Gastrocnemius medialis (tissue), 4 donors: ENCODE results near the gene PIAS1. TPM values are rescaled to one million over a fixed set of nuclear protein-coding genes. Genes with fewer than 3 reads are reported as not detected.

ENCODE experiments used
- ATAC-seq, 2 donors: fragments of 150-250 bp; one replicate each; pipeline ENCODE4 v1.9.1; 2016
- DNase-seq, 2 donors: peaks; one replicate each; pipeline ENCODE4 v3.0.0-alpha.2; 2019
- H3K27ac ChIP-seq, 4 donors: fragments of 200-600 bp; sonication (generic); 1 replicate in 1 of 4; 2 replicates in 3 of 4; pipeline ENCODE4 v1.5.1; 2016 to 2018; ENCODE audit warnings: mild to moderate bottlenecking in 2 of 4, moderate library complexity in 1 of 4
- H3K27me3 ChIP-seq, 3 donors: fragments of 200-600 bp; sonication (generic) in 2 of 3; 1 replicate in 1 of 3; 2 replicates in 2 of 3; pipeline versions ENCODE4 v1.5.1 to v1.6.0; 2016 to 2019; ENCODE audit warnings: mild to moderate bottlenecking in 1 of 3, moderate library complexity in 1 of 3
- H3K36me3 ChIP-seq, 2 donors: fragments of 200-600 bp; sonication (generic) in 1 of 2; one replicate each; pipeline ENCODE4 v1.5.1; 2017 to 2018
- H3K4me1 ChIP-seq, 2 donors: fragments of 200-600 bp; sonication (generic) in 1 of 2; one replicate each; pipeline ENCODE4 v1.5.1; 2016 to 2017; ENCODE audit warnings: mild to moderate bottlenecking in 2 of 2
- H3K4me3 ChIP-seq, 4 donors: fragments of 200-600 bp; sonication (generic) in 3 of 4; 1 replicate in 1 of 4; 2 replicates in 3 of 4; pipeline ENCODE4 v1.5.1; 2016 to 2019; ENCODE audit warnings: mild to moderate bottlenecking in 2 of 4
- H3K9me3 ChIP-seq, 3 donors: fragments of 200-600 bp; sonication (generic) in 2 of 3; 1 replicate in 1 of 3; 2 replicates in 2 of 3; pipeline ENCODE4 v1.5.1; 2016 to 2019
- POLR2A ChIP-seq, 2 donors: fragments of 450-650 bp; IDR thresholded peaks; one replicate each; pipeline ENCODE4 v1.6.1; 2017; ENCODE audit warnings: antibody characterized with exemption in 2 of 2, mild to moderate bottlenecking in 2 of 2, moderate library complexity in 2 of 2
- in situ Hi-C, 4 donors: fragments of 200-750 bp; cut with MboI; loops; one replicate each; pipeline versions ENCODE4 v1.15.0 to v1.8.0; 2017; ENCODE audit warnings: low sequenced_read_pairs in 4 of 4
- intact Hi-C: fragments of 100-400 bp; cut with DNase I; formaldehyde crosslinking; loops from one replicate; pipeline ENCODE4 v1.15.1; 2023; ENCODE audit warnings: low total_unique reads
- total RNA-seq, 4 donors: library from RNA; depleted of rRNA; stranded (reverse); fragments of >200 nt; gene quantifications; one replicate each; pipeline versions ENCODE4 v1.1.0 to v1.2.3, GENCODE V29; 2016
- TF ChIP-seq, protein P1 (sequence below), 5 experiments: fragments of 450-650 bp in 3 of 5; fragments of 200-600 bp in 2 of 5; sonication (generic) in 2 of 5; IDR thresholded peaks in 4 of 5; conservative IDR thresholded peaks in 1 of 5; 1 replicate in 4 of 5; 2 replicates in 1 of 5; pipeline ENCODE4 v1.5.1; 2016 to 2019; ENCODE audit warnings: antibody characterized with exemption in 5 of 5, mild to moderate bottlenecking in 3 of 5, moderate library complexity in 3 of 5

PIAS1 gene
- total RNA-seq, 4 donors from 2014 or later: 16.4 to 71.9 (median 23.5) TPM

GRCh38 chr15:68205954-68206539 is 151.9 kb downstream of the PIAS1 start:
- H3K36me3 ChIP-seq: no peaks in the 10 kb centered on the region
- no peak overlapping the region for H3K27ac ChIP-seq
- peak overlapping the region in 2 of 4 donors; percentile 28 to 31 for H3K4me3 ChIP-seq
- in situ Hi-C loops (no loop called here), intact Hi-C loops (no loop called here)
- ATAC-seq (peak in 1 of 2 donors; percentile 28), DNase-seq (peak; percentile 50 to 60)
- H3K27me3 ChIP-seq: no peaks in the 10 kb centered on the region
- H3K4me1 ChIP-seq: peaks cover 31 to 34% of the 10 kb centered on the region in 2 donors
- no peak for TF ChIP-seq POLR2A (IDR thresholded peaks at IDR 0.05)
- TF ChIP-seq, protein P1, sequence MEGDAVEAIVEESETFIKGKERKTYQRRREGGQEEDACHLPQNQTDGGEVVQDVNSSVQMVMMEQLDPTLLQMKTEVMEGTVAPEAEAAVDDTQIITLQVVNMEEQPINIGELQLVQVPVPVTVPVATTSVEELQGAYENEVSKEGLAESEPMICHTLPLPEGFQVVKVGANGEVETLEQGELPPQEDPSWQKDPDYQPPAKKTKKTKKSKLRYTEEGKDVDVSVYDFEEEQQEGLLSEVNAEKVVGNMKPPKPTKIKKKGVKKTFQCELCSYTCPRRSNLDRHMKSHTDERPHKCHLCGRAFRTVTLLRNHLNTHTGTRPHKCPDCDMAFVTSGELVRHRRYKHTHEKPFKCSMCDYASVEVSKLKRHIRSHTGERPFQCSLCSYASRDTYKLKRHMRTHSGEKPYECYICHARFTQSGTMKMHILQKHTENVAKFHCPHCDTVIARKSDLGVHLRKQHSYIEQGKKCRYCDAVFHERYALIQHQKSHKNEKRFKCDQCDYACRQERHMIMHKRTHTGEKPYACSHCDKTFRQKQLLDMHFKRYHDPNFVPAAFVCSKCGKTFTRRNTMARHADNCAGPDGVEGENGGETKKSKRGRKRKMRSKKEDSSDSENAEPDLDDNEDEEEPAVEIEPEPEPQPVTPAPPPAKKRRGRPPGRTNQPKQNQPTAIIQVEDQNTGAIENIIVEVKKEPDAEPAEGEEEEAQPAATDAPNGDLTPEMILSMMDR (IDR thresholded peaks at IDR 0.05 in 4 of 5, conservative IDR thresholded peaks at IDR 0.05 in 1 of 5): no peak
- H3K9me3 ChIP-seq: no peaks in the 10 kb centered on the region

DNA sequence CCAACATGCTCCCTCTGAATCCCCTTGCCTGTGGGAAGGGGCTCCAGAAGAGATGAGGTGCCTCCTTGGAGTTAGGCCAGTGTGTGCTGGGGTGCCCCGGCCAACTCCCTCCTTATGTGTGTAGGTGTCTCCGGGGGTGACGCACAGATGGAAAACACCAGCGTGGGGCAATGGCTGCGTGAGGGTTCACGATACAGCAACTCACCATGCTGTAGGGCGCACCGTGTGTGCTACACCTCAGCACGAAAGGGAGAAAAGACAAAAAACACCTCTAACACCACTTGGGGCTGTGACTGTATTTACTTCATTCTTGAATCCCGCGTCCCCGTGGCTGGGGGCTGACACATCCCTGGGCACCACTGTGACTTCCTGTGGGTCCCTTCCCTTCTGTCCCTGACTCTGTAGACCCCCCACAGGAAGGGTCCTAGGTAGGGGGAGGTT is 152.6 kb downstream of the PIAS1 start:
- no peak for TF ChIP-seq POLR2A (IDR thresholded peaks at IDR 0.05)
- TF ChIP-seq, protein P1 (IDR thresholded peaks at IDR 0.05 in 4 of 5, conservative IDR thresholded peaks at IDR 0.05 in 1 of 5): no peak
- H3K4me3 ChIP-seq: no peak overlapping the region
- H3K4me1 ChIP-seq: peaks cover 31 to 34% of the 10 kb centered on the region in 2 donors
- no peak for DNase-seq
- intact Hi-C loops: no loop called here
- no peaks in the 10 kb centered on the region for H3K9me3 ChIP-seq
- ATAC-seq: no peak
- no peaks in the 10 kb centered on the region for H3K27me3 ChIP-seq
- H3K27ac ChIP-seq: no peak overlapping the region
- H3K36me3 ChIP-seq: no peaks in the 10 kb centered on the region
- in situ Hi-C loops: no loop called here

DNA sequence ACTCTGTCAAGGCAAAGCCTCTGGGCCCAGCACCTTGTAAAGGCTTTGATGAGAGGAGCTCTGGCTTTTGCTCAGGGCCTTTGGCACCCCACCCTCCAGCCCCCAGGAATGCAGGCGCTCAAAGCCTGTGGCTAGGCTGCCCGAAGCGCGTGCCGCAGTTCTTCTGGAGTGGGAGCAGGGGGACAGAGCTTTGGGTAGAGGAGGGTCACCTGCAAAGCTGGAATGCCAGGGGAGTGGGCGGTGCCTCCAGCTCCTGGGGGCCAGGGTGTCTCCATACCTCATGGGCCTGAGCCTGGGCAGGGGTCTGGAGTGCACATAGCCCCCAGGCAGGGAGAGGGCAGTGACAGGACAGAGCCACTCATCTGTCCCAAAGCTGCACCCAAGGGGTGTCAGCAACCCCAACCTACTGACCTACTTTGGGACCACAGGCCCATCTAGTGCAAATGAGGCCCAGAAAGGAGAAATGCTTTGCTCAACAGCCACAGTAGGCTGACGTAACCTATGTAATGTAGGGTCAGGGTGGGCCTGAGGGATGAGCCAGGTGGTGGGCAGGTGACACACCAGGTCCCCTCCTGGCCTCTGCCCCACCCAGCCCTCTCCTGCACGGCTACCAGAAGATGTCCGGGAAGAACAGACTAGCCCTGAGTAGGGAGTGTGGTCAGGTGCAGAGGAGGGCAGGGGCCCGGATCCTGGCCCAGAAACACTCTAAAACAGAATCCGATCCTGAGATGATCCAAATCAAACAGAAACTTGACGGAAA is 153.2 kb downstream of the PIAS1 start:
- Histone ChIP-seq H3K27ac (no peak overlapping the region), H3K9me3 (no peaks in the 10 kb centered on the region), H3K36me3 (no peaks in the 10 kb centered on the region), H3K27me3 (no peaks in the 10 kb centered on the region), H3K4me3 (no peak overlapping the region), H3K4me1 (peaks cover 31 to 34% of the 10 kb centered on the region in 2 donors)
- no peak for DNase-seq
- intact Hi-C loops (no loop called here), in situ Hi-C loops (no loop called here)
- no peak for TF ChIP-seq POLR2A (IDR thresholded peaks at IDR 0.05)
- TF ChIP-seq, protein P1 (IDR thresholded peaks at IDR 0.05 in 4 of 5, conservative IDR thresholded peaks at IDR 0.05 in 1 of 5): no peak
- ATAC-seq: no peak

GRCh38 chr15:68208136-68208535 is 154.0 kb downstream of the PIAS1 start:
- TF ChIP-seq, protein P1 (IDR thresholded peaks at IDR 0.05 in 4 of 5, conservative IDR thresholded peaks at IDR 0.05 in 1 of 5): no peak
- TF ChIP-seq POLR2A (IDR thresholded peaks at IDR 0.05): no peak
- DNase-seq: no peak
- in situ Hi-C loops: no loop called here
- ATAC-seq: no peak
- Histone ChIP-seq H3K4me1 (peaks cover 29 to 31% of the 10 kb centered on the region in 2 donors), H3K36me3 (no peaks in the 10 kb centered on the region), H3K9me3 (no peaks in the 10 kb centered on the region), H3K4me3 (no peak overlapping the region), H3K27ac (no peak overlapping the region), H3K27me3 (no peaks in the 10 kb centered on the region)
- intact Hi-C loops: no loop called here
